Tibial nerve (tissue), 3 donors: ENCODE measurements around the gene CNTNAP4.

ENCODE experiments used
- POLR2A ChIP-seq, 2 donors: fragments of 450-650 bp; IDR thresholded peaks; one replicate each; pipeline ENCODE4 v1.6.1; 2017; ENCODE audit warnings: antibody characterized with exemption in 2 of 2, mild to moderate bottlenecking in 2 of 2, moderate library complexity in 2 of 2
- TF ChIP-seq, protein P1 (sequence below), 5 experiments: fragments of 200-600 bp in 3 of 5; fragments of 450-650 bp in 2 of 5; sonication (generic) in 3 of 5; IDR thresholded peaks; one replicate each; pipeline ENCODE4 v1.5.1; 2016 to 2019; ENCODE audit warnings: antibody characterized with exemption in 5 of 5, mild to moderate bottlenecking in 3 of 5, moderate library complexity in 2 of 5

DNA sequence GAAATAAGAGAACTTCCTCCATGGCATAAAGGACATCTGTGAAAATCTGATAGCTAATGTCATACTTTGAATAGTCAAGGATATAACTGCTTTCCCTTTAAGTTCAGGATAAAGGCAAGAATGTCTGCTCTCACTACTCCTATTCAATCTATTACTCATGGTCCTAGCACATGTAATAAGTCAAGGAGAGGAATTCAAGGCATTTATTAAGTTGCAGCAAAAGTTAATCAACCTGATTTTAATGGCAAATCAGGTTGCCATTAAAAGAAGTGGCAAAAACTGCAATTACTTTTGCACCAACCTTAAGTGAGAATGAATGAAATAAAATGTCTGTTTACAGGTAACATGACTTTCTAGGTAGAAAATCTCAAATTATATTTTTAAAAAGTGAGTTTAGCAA is 225.9 kb downstream of the CNTNAP4 start:
- TF ChIP-seq, protein P1, sequence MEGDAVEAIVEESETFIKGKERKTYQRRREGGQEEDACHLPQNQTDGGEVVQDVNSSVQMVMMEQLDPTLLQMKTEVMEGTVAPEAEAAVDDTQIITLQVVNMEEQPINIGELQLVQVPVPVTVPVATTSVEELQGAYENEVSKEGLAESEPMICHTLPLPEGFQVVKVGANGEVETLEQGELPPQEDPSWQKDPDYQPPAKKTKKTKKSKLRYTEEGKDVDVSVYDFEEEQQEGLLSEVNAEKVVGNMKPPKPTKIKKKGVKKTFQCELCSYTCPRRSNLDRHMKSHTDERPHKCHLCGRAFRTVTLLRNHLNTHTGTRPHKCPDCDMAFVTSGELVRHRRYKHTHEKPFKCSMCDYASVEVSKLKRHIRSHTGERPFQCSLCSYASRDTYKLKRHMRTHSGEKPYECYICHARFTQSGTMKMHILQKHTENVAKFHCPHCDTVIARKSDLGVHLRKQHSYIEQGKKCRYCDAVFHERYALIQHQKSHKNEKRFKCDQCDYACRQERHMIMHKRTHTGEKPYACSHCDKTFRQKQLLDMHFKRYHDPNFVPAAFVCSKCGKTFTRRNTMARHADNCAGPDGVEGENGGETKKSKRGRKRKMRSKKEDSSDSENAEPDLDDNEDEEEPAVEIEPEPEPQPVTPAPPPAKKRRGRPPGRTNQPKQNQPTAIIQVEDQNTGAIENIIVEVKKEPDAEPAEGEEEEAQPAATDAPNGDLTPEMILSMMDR (IDR thresholded peaks at IDR 0.05) = no peak
- TF ChIP-seq POLR2A (IDR thresholded peaks at IDR 0.05) = no peak
